ENCODE data around the gene NTSR2. TPM values are rescaled to one million over a fixed set of nuclear protein-coding genes. Genes with fewer than 3 reads are reported as not detected.

Gene NTSR2
- total RNA-seq, 2 donors from 2014 or later = not detected

DNA sequence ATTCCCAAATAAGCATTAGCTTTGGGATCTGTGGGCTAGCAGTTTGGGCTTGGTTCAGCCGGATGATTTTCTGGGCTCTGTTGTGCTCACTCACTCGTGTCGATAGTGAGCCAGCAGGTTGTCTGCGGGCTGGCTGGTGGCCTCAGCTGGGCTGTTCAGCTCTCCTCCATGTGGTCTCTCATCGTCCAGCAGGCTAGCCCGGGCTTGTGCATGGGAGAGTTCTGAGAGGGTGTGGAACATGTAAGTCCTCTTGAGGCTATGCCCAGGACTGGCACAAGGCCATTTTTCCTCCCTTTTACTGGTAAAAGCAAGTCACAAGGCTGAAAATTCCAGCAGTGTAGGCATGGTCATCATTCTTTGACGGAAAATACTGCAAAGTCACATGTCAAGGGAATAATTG lies 38.5 kb downstream of the NTSR2 start:
- no peak overlapping the region for H3K27ac ChIP-seq
- TF ChIP-seq, protein P1, sequence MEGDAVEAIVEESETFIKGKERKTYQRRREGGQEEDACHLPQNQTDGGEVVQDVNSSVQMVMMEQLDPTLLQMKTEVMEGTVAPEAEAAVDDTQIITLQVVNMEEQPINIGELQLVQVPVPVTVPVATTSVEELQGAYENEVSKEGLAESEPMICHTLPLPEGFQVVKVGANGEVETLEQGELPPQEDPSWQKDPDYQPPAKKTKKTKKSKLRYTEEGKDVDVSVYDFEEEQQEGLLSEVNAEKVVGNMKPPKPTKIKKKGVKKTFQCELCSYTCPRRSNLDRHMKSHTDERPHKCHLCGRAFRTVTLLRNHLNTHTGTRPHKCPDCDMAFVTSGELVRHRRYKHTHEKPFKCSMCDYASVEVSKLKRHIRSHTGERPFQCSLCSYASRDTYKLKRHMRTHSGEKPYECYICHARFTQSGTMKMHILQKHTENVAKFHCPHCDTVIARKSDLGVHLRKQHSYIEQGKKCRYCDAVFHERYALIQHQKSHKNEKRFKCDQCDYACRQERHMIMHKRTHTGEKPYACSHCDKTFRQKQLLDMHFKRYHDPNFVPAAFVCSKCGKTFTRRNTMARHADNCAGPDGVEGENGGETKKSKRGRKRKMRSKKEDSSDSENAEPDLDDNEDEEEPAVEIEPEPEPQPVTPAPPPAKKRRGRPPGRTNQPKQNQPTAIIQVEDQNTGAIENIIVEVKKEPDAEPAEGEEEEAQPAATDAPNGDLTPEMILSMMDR (IDR thresholded peaks at IDR 0.05) = no peak
- no peak for DNase-seq (ENCODE audit: low spot score)
- H3K4me1 ChIP-seq = no peaks in the 10 kb centered on the region
- peaks cover 22% of the 10 kb centered on the region for H3K36me3 ChIP-seq
- no peak overlapping the region for H3K4me3 ChIP-seq
- H3K27me3 ChIP-seq = no peaks in the 10 kb centered on the region
- peaks cover 5 to 6% of the 10 kb centered on the region in 2 donors for H3K9me3 ChIP-seq

DNA sequence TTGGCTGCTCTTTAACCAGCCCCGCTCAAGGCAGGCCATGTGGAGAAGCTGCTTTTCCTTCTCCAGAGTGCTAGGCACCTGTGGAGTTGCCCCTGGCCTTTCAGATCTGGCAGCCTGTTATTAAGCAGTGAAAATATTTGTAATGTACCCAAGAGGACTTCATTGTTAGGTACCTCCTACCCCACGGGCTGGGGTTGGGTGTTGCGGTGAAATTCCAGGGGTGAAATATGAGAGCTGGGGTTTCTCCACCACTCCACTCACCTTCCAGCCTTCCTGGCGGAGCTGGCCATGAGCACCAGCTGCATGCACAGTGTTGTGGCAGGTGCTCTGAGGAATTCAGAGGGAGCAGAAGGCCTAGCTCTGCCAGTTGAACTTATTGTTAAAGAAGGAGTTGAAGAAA lies 39.1 kb downstream of the NTSR2 start:
- TF ChIP-seq, protein P1 (IDR thresholded peaks at IDR 0.05) = no peak
- Histone ChIP-seq H3K4me1 (no peaks in the 10 kb centered on the region), H3K36me3 (peaks cover 22% of the 10 kb centered on the region), H3K4me3 (no peak overlapping the region), H3K27me3 (no peaks in the 10 kb centered on the region), H3K27ac (no peak overlapping the region), H3K9me3 (peaks cover 5 to 6% of the 10 kb centered on the region in 2 donors)
- DNase-seq (ENCODE audit: low spot score) = no peak

DNA sequence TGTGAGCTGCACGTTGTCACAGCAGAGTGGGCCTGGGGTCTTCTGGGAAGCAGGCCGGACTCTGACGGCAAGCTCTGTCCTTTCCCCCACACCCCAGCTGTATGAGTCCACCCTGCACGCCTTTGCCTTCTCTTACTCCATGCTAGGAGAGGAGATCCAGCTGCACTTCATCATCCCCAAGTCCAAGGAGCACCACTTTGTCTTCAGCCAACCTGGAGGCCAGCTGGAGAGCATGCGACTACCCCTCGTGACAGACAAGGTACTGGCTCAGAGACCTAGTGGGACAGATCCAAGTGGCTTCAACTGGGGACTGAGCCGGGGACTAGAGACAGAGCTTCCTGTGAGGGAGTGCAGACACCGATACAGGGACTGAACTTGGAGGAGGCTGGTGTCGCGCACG lies 40.1 kb downstream of the NTSR2 start:
- no peak overlapping the region for H3K4me3 ChIP-seq
- peaks cover 5 to 6% of the 10 kb centered on the region in 2 donors for H3K9me3 ChIP-seq
- H3K27me3 ChIP-seq = no peaks in the 10 kb centered on the region
- DNase-seq (ENCODE audit: low spot score) = no peak
- H3K36me3 ChIP-seq = peaks cover 22% of the 10 kb centered on the region
- no peaks in the 10 kb centered on the region for H3K4me1 ChIP-seq
- H3K27ac ChIP-seq = no peak overlapping the region
- TF ChIP-seq, protein P1 (IDR thresholded peaks at IDR 0.05) = no peak

DNA sequence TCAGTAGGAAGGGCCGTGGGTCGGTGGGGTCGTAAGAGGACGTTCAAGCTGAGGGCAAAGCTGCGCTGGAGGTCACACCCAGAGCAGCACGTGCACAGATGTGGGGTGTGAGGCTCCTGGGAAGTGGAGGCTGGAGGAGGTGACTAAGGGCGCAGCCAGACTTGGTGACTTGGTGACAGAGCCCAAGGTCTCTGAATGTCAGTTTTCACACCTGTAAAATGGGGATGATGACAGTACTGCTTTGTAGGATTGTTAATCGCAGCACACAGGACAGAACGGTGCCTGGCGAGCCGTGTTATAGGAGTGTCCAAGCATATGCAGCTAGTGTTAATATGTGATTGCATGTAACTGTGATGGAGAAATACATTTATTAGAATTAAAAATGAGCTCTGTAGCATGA lies 40.8 kb downstream of the NTSR2 start:
- TF ChIP-seq, protein P1 (IDR thresholded peaks at IDR 0.05) = no peak
- Histone ChIP-seq H3K27me3 (no peaks in the 10 kb centered on the region), H3K36me3 (peaks cover 20% of the 10 kb centered on the region)

DNA sequence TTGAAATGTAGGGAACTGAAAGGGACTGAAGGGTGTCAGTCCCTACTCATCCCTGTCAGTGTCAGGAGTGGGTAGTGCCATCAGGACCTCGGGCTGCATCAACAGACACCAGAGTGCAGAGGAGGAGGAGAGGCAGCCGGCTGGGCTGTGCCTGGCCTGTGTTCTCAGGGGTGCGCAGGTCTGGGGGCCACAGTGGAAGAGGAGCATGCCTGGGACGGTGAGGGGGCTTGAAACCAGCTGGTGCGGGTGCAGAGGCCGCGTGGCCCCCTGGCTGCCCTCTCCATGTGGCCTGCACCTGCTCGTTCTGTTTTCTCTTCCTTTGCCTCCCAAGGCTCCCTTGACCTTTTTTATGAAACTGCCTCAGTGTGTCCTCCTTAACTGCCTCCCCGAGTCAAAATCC lies 41.3 kb downstream of the NTSR2 start:
- DNase-seq (ENCODE audit: low spot score) = no peak
- H3K27me3 ChIP-seq = no peaks in the 10 kb centered on the region
- no peak overlapping the region for H3K4me3 ChIP-seq
- H3K4me1 ChIP-seq = no peaks in the 10 kb centered on the region
- H3K27ac ChIP-seq = no peak overlapping the region
- TF ChIP-seq, protein P1 (IDR thresholded peaks at IDR 0.05) = no peak
- peaks cover 14% of the 10 kb centered on the region for H3K36me3 ChIP-seq
- H3K9me3 ChIP-seq = peaks cover 5 to 6% of the 10 kb centered on the region in 2 donors

More for the DNA sequence above, 40.8 kb downstream of the NTSR2 start:
- no peak overlapping the region for H3K4me3 ChIP-seq
- peaks cover 5 to 6% of the 10 kb centered on the region in 2 donors for H3K9me3 ChIP-seq
- H3K4me1 ChIP-seq = no peaks in the 10 kb centered on the region
- no peak for DNase-seq (ENCODE audit: low spot score)
- no peak overlapping the region for H3K27ac ChIP-seq

DNA sequence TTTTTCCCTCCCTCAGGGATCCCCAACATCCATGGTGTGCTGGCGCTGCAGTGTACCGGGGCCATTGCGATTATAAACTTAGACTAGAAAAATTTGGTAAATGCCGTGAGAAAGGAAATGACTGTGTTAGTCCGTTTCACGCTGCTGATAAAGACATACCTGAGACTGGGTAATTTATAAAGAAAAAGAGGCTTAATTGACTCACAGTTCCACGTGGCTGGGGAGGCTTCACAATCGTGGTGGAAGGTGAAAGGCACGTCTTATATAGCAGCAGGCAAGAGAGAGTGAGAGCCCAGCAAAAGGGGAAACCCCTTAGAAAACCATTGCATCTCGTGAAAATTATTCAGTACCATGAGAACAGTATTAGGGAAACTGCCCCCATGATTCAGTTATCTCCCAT lies 44.3 kb downstream of the NTSR2 start:
- no peak overlapping the region for H3K4me3 ChIP-seq
- H3K36me3 ChIP-seq = peaks cover 12% of the 10 kb centered on the region
- peaks cover 5 to 6% of the 10 kb centered on the region in 2 donors for H3K9me3 ChIP-seq
- H3K4me1 ChIP-seq = no peaks in the 10 kb centered on the region
- H3K27me3 ChIP-seq = no peaks in the 10 kb centered on the region
- TF ChIP-seq, protein P1 (IDR thresholded peaks at IDR 0.05) = no peak
- H3K27ac ChIP-seq = no peak overlapping the region
- no peak for DNase-seq (ENCODE audit: low spot score)
